Ectodermal cell (in vitro differentiated cells): ENCODE data around the gene TAS1R1.

Experiments used
- H3K27ac ChIP-seq: 2 replicates; pipeline ENCODE4 v1.7.0; 2013; ENCODE audit warnings: mild to moderate bottlenecking, low read depth, low read length; ENCODE audit not compliant: insufficient read depth, poor library complexity, severe bottlenecking
- H3K27me3 ChIP-seq: 2 replicates; pipeline ENCODE4 v1.7.0; 2013; ENCODE audit warnings: mild to moderate bottlenecking, low read length; ENCODE audit not compliant: insufficient read depth, control insufficient read depth, poor library complexity, severe bottlenecking
- H3K36me3 ChIP-seq: one replicate; pipeline ENCODE4 v1.7.0; 2013; ENCODE audit warnings: low read length; ENCODE audit not compliant: control insufficient read depth, insufficient read depth
- H3K4me1 ChIP-seq: one replicate; pipeline ENCODE4 v1.7.0; 2013; ENCODE audit warnings: low read length; ENCODE audit not compliant: control insufficient read depth, insufficient read depth
- H3K4me3 ChIP-seq: 2 replicates; pipeline ENCODE4 v1.7.0; 2013; ENCODE audit warnings: low read depth, low read length, control low read depth; ENCODE audit not compliant: insufficient read depth
- H3K9me3 ChIP-seq: 2 replicates; pipeline ENCODE4 v1.7.0; 2013; ENCODE audit warnings: mild to moderate bottlenecking, low read length, moderate library complexity; ENCODE audit not compliant: control insufficient read depth
- WGBS, 2 experiments: methylation state at CpG; one replicate each; pipeline ENCODE4 v1.1.7; 2013; ENCODE audit warnings: missing lambda C conversion rate in 2 of 2; 5-methylcytosine and 5-hydroxymethylcytosine counted together

Gene TAS1R1

DNA sequence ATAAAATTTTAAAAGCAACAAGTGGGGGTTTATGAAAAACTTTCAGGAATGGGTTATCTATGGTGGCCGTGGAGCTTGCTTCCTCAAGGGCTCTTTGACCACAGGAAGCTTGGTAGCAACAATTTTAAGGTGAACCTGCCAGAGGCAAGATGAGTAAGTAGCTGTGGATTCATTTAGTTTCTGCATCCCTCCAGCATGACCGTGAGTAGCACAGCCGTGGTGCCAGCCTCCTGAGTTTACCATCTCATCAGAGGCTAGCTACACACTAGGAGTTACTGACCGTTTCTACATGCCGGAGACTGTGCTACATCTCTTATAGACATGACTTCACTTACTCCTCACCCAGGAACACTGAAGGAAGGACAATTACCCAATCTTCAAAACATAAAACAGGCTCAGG, 33.6 kb upstream of the TAS1R1 start:
- Histone ChIP-seq H3K27ac (no peak overlapping the region), H3K4me1 (peaks cover 27% of the 10 kb centered on the region), H3K4me3 (no peak overlapping the region), H3K9me3 (no peaks in the 10 kb centered on the region), H3K27me3 (no peaks in the 10 kb centered on the region), H3K36me3 (peaks cover 14% of the 10 kb centered on the region)
- 84% methylated on average over 5 of the region's 5 CpGs for WGBS, 2 experiments

DNA sequence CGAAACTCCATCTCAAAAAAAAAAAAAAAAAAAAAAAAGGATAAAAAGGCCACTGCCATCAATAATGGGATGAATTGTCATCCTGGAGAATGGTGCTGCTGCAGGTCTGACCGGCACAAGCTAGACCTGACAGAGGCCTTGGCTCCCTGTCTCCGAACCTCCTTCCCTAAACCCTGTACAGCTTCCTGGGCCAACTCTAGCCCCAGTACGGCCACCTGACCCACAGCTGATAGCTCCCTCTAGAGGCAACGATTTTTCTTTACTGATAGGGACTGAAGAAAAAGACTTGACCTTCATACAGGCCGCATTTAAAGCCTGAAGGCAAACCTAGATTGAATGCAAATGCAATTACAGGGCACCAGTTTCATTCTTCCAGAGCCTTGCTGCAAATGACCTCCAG, 31.5 kb upstream of the TAS1R1 start:
- no peaks in the 10 kb centered on the region for H3K27me3 ChIP-seq
- peaks cover 18% of the 10 kb centered on the region for H3K36me3 ChIP-seq
- WGBS, 2 experiments: 53 to 58% methylated on average over 5 to 6 of the region's 6 CpGs
- H3K9me3 ChIP-seq: no peaks in the 10 kb centered on the region
- H3K4me3 ChIP-seq: no peak overlapping the region
- peaks cover 27% of the 10 kb centered on the region for H3K4me1 ChIP-seq
- H3K27ac ChIP-seq: no peak overlapping the region

DNA sequence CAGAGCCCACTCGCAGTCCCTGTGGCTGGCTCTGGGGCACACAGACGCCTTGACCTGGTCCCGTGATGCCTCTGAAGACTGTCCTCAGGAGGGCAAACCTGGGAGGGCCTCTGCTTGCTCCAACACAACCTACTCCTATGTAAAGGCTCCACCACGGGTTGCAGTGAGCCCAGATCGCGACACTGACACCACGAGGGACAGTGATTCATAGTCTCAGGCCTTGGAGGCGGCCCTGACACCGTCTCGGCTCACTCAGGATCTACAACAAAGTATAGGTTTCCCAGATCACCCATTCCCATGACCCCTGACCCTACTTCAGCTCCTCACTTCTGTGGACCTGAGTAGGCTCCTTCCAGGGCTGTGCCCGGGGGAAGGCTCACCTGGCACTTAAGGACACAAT, 28.8 kb upstream of the TAS1R1 start:
- H3K4me3 ChIP-seq: no peak overlapping the region
- no peak overlapping the region for H3K27ac ChIP-seq
- H3K27me3 ChIP-seq: no peaks in the 10 kb centered on the region
- WGBS, 2 experiments: 90 to 93% methylated on average over 11 of the region's 11 CpGs
- peaks cover 33% of the 10 kb centered on the region for H3K36me3 ChIP-seq
- H3K4me1 ChIP-seq: peaks cover 2% of the 10 kb centered on the region
- no peaks in the 10 kb centered on the region for H3K9me3 ChIP-seq

DNA sequence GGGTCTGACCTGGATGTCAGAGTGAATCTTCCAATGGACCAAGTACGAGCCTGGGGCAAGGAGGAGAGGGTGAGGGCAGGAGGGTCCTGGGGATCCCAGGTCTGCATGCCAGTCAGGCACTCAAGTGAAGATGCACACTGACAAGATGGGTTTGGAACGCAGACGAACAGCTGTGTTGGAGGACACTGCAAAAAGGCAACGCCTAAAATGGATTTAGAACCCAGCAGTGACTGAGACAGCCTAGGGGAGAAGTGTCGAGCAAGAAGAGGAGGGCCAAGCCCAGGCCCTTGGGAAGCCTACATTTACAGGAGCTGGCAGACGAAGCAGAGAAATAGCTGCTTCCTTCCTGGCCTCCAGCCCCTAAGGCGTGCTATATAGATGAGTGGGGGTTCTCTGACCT, 26.6 kb upstream of the TAS1R1 start:
- WGBS, 2 experiments: 94 to 96% methylated on average over 7 of the region's 7 CpGs
- H3K4me1 ChIP-seq: no peaks in the 10 kb centered on the region
- no peak overlapping the region for H3K27ac ChIP-seq
- no peaks in the 10 kb centered on the region for H3K9me3 ChIP-seq
- H3K27me3 ChIP-seq: no peaks in the 10 kb centered on the region
- H3K4me3 ChIP-seq: no peak overlapping the region
- H3K36me3 ChIP-seq: peaks cover 51% of the 10 kb centered on the region

DNA sequence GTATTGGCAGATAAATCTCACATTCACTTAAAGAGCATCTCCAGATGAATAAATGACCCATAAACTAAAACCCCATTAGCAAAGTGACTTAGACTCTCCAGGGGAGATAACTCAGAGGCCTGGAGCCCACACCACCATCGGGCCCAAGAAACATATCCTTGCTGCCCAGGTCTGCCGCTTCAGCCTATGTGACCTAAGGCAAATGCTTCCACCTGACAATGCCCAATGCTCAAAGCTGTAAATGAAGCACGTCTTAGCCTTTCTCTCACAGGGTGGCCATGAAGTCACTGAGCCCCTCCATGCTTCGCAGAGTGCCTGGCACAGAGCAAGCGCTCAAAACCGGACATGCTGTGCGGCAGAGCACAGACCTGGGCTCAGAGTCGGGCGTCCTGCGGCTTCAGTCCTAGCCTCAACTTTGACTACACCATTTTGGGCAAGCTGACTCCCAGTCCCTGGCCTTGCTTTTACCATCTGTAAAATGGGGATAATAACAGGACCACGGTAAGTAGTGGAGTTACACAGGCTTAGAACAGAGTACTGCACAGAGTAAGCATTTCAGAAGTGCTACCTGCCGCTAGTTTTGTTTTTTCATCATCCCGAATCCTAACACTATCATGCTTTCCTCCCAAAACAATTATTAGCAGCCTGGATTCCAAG, 24.5 kb upstream of the TAS1R1 start:
- no peaks in the 10 kb centered on the region for H3K27me3 ChIP-seq
- H3K27ac ChIP-seq: no peak overlapping the region
- H3K4me3 ChIP-seq: no peak overlapping the region
- H3K36me3 ChIP-seq: peaks cover 50% of the 10 kb centered on the region
- 96 to 97% methylated on average over 13 of the region's 13 CpGs for WGBS, 2 experiments
- no peaks in the 10 kb centered on the region for H3K9me3 ChIP-seq
- H3K4me1 ChIP-seq: no peaks in the 10 kb centered on the region

DNA sequence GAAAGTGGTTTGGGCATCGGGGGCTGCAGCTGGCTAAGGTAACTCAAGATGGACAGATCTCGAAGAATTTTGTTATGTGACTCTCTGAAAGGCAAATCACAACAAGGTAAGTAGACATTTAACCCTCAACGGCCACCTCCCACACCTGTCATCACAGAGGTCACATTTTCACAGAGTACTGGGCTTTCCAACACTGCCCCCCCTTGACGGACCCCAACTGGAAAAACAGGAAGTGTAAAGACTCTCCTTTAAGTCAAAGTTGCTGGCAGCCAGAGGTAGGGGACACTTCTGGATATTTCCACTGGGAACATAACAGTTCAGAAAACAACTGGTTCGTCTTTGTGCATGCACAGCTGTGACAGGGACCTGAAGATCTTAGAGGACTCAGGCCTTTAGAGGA, 23.1 kb upstream of the TAS1R1 start:
- no peaks in the 10 kb centered on the region for H3K9me3 ChIP-seq
- no peaks in the 10 kb centered on the region for H3K4me1 ChIP-seq
- H3K36me3 ChIP-seq: peaks cover 41% of the 10 kb centered on the region
- no peak overlapping the region for H3K27ac ChIP-seq
- H3K27me3 ChIP-seq: no peaks in the 10 kb centered on the region
- no peak overlapping the region for H3K4me3 ChIP-seq
- WGBS, 2 experiments: 96% methylated on average over 5 of the region's 5 CpGs

DNA sequence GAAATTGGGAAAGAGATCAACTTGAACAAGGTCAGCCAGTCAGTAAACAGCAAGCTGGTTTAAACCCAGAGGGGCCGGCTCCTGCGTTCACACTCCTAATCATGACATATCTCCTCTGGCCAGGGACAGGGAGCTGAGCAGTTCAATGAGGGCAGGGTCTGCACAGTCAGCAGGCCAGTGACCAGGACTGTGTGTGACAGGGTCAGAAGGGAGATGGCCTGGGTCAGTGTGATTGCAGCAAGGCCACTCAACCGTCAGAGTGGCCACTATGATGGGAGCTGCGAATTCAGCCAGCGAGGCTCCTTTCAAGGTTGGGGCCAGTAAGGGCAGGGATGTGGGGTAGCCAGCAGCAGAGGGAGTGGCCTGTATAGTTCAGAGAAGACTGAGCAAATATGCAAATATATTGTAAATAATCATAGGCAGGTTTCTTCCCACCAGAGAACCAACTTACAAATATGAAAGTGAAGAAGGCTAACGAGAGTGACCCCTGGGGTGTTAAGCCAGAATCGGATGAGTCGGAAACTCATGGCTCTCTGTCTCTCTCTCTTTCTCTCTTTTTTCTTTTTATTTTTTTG, 20.8 kb upstream of the TAS1R1 start:
- Histone ChIP-seq H3K27me3 (no peaks in the 10 kb centered on the region), H3K27ac (no peak overlapping the region), H3K4me1 (no peaks in the 10 kb centered on the region), H3K36me3 (peaks cover 33% of the 10 kb centered on the region), H3K9me3 (no peaks in the 10 kb centered on the region), H3K4me3 (no peak overlapping the region)
- 88 to 91% methylated on average over 8 of the region's 8 CpGs for WGBS, 2 experiments

DNA sequence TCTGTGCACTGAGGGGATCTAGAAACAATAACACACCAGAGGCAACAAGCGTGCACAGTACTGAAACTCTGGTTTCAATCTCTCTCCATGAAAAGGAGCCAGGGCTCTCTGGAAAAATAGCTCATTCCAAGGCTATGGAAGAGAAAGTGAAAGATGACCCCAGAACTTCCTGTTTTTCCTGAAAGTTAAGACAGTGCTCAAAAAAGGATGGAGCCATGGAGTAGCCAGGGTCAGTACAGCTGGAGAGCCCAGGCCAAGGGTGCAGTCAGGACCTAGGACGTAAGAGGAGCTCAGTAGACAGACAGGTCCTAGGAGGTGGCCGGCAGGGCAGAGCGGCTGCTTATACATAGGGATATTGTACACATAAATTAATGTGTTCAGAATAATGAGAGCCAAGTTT, 19.9 kb upstream of the TAS1R1 start:
- WGBS, 2 experiments: 97 to 98% methylated on average over 4 of the region's 4 CpGs
- no peak overlapping the region for H3K4me3 ChIP-seq
- H3K36me3 ChIP-seq: peaks cover 31% of the 10 kb centered on the region

DNA sequence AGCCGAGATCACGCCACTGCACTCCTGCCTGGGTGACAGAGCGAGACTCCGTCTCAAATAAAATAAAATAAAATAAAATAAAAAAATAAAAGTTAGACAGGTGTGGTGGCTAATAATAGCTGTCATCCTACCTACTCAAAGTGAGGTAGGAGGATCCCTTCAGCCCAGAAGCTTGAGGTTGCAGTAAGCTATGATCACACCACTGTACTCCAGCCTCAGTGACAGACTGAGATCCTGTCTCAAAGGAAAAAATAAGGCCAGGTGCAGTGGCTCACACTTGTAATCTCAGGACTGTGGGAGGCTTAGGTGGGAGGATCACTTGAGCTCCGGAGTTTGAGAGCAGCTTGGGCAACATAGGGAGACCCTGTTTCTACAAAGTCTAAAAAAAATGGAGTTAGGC, 18.8 kb upstream of the TAS1R1 start:
- Histone ChIP-seq H3K27me3 (no peaks in the 10 kb centered on the region), H3K4me1 (no peaks in the 10 kb centered on the region), H3K27ac (no peak overlapping the region), H3K4me3 (no peak overlapping the region), H3K9me3 (no peaks in the 10 kb centered on the region), H3K36me3 (peaks cover 22% of the 10 kb centered on the region)
- WGBS, 2 experiments: 76 to 89% methylated on average over 1 to 5 of the region's 5 CpGs

More for the DNA sequence above, 19.9 kb upstream of the TAS1R1 start:
- Histone ChIP-seq H3K9me3 (no peaks in the 10 kb centered on the region), H3K4me1 (no peaks in the 10 kb centered on the region), H3K27me3 (no peaks in the 10 kb centered on the region), H3K27ac (no peak overlapping the region)

DNA sequence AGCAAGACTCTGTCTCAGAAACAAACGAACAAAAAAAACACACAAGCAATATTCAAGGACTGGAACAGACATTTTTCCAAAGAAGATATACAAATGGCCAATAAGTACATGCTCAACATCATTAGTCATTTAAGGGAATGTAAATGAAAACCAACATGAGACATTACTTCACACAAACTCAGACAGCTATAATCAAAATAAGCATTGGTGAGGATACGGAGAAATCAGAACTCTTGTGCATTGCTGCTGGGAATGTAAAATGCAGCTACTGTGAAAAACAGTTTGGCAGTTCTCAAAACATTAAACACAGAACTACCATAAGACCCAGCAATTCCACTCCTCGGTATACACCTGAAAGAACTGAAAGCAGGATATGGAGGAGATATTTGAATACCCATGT, 16.2 kb upstream of the TAS1R1 start:
- Histone ChIP-seq H3K27me3 (no peaks in the 10 kb centered on the region), H3K36me3 (peaks cover 9% of the 10 kb centered on the region), H3K4me1 (no peaks in the 10 kb centered on the region), H3K27ac (no peak overlapping the region), H3K9me3 (no peaks in the 10 kb centered on the region), H3K4me3 (no peak overlapping the region)
- 70% methylated on average over 2 to 3 of the region's 3 CpGs for WGBS, 2 experiments
